DMS 273 (cell line): ENCODE data around the gene COMMD3.

Experiments
- DNase-seq: peaks from one replicate; lab custom pipeline; 2025; ENCODE audit not compliant: unreplicated experiment; lab: John Stamatoyannopoulos, UW

Gene COMMD3

DNA sequence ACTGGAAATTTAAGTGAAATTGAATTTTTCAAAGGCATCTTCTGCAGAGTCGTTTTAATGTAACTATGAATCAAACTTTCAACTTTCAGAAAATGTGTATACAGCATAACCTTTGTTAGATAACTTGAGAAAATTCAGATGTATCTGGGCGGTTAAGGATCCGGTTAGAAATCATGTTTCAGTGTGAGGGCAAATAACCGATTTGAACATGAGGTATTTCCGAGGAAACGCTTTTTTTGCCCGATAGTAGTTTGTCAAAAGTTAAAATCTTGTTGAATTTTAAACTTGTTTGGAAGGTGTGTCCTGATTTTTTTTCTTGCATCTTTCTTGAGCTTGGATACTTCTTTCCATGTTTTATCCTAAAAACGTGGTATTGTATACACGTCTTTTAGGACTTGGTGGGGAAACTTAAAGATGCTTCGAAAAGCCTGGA lies 3.4 kb downstream of the COMMD3 start:
- no peak for DNase-seq

- peak; percentile 13 for DNase-seq
Observed at GRCh38 chr10:22319980-22320558, 3.9 kb downstream of the COMMD3 start.

DNA sequence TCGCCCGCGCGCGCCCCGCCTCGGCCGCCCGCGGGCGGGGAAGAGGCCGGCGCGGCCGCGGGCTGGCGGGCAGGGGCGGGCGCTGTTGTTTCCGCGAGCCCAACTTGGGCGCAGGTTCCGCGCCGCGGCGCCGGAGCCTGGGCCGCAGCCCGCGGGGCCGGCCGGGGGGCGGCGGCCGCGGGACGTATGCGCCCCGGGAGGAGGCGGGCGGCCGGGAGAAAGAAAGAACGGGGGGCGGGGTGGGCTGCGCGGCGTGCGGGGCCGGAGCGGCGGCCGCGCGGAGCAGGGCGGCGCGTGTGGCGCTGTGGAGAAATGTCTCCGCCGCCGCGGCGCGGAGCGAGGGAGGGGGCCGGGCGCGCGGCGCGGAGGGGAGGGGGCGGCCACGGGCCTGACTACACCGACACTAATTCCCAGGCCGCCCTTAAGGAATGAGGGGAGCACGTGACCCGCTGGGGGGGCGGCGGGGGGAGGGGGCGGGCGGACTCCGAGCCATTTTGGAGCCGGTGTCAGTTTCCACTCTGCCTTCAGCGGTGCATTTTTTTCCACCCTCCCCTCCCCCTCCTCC lies 4.5 kb downstream of the COMMD3 start, which contains the start of gene BMI1:
Gene BMI1, plus strand, starts transcription at position 509 of the 565 bp plus-strand sequence. CDS start 5,351 bp downstream, outside the sequence.
- peak; percentile 84 for DNase-seq

DNA sequence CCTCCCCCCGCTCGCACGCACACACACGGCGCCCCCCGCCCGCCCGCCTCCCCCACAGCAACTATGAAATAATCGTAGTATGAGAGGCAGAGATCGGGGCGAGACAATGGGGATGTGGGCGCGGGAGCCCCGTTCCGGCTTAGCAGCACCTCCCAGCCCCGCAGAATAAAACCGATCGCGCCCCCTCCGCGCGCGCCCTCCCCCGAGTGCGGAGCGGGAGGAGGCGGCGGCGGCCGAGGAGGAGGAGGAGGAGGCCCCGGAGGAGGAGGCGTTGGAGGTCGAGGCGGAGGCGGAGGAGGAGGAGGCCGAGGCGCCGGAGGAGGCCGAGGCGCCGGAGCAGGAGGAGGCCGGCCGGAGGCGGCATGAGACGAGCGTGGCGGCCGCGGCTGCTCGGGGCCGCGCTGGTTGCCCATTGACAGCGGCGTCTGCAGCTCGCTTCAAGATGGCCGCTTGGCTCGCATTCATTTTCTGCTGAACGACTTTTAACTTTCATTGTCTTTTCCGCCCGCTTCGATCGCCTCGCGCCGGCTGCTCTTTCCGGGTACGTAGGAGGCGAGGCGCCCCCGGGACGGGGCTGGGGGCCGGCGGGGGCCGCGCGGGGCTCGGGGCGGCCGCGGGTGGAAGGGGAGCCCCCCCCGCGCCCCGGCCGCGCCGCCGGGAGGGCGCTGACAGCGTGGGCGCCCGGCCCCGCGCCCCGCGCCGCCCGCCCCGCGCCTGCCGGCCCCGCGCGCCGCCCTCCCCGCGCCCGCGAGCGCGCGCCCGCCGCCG lies 5.2 kb downstream of the COMMD3 start:
- peak; percentile 78 for DNase-seq

DNA sequence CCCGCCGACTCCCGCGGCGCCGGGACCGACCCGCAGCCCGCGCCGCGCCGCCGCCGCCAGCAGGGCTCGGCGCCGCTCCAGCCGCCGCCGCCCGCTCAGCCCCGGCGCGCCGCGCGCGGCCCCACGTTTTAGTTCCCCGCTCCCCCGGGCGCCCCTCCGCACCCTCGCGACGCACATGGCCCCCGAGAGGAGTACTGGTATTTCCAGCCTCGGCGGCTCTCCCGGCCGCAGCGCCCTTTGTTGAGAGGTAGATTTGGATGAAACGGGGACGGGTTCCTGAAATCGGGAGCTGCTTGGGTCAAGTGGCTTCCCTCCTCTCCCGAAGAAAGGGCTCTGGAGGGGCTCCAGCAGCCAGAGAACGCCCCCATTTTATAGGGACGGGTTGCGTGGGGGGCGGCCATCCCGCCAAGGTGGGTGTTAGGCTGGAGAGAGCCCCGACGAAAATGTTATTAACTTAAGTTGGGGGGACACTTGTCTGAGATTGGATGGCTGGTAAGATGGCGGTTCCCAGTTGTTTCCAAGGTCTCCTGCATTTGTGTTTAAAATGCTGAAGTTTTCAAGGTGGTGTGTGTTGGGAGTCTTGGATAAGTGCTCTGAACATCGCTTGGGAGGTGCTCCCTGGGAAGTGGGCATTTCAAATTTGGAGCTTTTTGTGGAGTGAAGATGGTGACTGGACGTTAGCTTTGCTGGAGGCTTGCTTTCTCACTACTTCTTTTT lies 5.9 kb downstream of the COMMD3 start:
- peak; percentile 46 for DNase-seq

DNA sequence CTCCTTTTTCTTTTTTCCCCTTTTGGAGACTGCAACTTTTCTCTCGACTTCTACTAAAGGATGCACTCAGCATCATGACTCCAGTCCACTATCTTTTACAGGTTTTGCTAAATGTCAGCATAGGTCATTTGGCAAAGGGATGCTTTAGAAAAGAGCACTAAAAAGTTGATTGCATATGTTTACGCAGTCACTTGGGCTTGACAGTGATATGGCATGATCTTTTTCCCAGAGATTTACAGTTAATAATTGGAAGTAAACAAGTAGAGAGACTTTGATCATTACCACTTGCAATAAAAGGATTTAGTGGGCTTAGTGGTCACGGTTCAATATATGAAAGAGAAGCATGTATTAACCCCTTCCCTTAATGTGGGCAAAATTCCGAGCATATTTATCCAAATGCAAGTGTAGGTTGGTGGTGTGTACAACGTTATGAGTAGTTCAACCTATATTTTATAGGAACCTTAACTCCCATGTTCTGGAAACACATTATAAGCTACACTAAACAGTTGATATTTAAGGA lies 6.5 kb downstream of the COMMD3 start:
- no peak for DNase-seq

- DNase-seq: no peak
Observed at GRCh38 chr10:22323538-22324305, 7.5 kb downstream of the COMMD3 start.

DNA sequence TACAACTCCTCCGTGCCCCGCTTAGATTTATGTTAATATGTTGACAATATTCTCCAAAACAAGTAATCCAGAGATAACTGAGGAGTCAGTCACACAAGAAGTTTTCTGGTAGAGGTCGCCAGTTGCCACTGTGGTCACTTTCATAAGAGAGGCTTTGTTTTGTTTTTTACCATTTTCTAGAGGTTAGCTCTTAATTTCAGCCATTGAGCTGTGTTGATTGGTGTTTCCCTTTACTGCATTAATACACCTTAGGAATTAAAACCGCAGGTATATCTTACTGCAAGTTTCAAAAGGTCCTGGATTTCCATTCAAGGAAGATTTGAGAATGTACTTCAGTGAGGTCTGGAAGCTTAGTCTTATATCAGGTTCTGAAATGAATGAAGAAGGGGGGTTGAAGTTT lies 8.2 kb downstream of the COMMD3 start:
- DNase-seq: no peak

GRCh38 chr10:22324893-22325271 lies 8.7 kb downstream of the COMMD3 start:
- no peak for DNase-seq

GRCh38 chr10:22325272-22326144 lies 9.3 kb downstream of the COMMD3 start:
- DNase-seq: peak; percentile 82

DNA sequence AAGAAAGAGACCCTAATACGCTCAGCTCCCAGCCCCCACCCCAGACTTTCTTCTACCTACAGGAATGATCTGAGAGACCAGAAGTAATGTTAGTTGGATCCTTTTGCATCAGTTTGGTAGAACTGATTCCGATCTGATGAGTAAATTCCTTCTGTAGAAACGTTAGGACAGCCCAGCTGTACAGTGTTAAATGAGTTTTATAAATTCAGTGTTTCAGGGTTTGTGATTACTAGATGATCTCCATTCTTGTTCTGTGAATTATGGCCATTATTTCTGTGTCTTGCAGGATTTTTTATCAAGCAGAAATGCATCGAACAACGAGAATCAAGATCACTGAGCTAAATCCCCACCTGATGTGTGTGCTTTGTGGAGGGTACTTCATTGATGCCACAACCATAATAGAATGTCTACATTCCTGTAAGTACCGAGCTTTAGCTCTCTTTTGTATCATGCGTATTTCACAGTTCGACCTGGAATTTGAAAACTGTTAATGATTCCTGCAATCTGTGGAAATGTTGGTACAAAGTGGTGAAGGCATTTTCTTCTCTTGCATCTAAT lies 10.0 kb downstream of the COMMD3 start:
- no peak for DNase-seq

DNA sequence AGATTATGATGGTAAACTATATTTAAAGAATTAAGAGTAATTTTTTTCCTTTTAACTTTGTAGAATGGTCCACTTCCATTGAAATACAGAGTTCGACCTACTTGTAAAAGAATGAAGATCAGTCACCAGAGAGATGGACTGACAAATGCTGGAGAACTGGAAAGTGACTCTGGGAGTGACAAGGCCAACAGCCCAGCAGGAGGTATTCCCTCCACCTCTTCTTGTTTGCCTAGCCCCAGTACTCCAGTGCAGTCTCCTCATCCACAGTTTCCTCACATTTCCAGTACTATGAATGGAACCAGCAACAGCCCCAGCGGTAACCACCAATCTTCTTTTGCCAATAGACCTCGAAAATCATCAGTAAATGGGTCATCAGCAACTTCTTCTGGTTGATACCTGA lies 13.0 kb downstream of the COMMD3 start:
- DNase-seq: no peak

- DNase-seq: no peak
Observed at GRCh38 chr10:22332116-22332692, 16.0 kb downstream of the COMMD3 start.

DNA sequence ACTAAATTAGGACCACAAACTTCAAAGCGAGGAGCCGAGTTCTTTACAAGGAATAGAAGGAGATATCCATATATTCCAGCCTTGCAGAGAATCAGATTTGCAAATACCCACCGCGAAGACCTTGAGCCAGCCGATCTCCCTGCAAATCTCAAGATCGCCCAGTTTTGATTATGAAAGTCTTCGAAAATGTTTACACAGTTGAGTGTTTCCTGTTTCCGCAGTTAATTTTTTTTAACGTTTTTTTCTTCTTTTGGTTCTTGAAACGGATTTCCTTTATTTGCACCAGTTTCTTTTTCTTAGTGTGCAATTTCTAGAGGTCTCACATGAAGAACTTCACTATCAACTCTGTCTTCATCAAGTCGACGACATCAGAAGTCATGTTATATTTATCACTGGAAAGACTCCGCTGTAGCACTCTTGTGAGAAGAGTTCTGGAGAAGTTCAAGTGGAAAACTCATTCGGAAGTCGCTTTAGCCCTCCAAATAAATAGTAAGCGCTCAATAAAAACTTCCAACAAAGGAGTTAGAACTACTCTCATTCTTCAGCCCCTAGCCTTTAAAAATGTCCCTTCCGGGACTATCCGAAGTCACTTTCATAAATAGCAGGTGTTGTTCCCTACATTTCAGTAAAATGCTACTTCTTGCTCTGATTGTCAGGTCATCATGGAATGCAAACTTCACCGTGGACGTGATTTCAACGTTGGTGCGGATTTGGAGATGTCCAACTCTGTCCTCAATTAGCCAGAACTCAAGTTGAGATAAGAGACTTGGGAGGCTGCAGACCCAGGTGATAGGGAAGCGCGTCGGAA lies 17.2 kb downstream of the COMMD3 start:
- DNase-seq: no peak

DNA sequence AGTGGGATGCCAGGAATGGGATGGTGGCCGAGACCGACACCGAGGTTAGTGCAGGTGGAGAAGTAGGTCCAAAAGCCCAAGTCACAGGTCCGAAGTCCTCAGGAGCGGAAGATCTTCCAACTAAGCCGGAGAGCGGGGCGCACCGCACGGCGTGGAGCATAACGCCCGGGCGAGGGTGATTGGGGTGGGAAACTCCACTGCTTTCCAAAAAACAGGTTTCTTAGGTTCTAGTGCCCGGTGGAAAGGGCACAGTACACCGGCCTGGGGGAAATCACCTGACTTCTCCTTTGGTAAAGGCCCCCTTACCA lies 17.7 kb downstream of the COMMD3 start:
- no peak for DNase-seq

GRCh38 chr10:22334414-22335172 lies 18.4 kb downstream of the COMMD3 start:
- no peak for DNase-seq

- no peak for DNase-seq
Observed at GRCh38 chr10:22335173-22335933, 19.2 kb downstream of the COMMD3 start.
